DMS53 (cell line): Measurements from ENCODE around the gene CKMT1A.
"Not testable (repeated sequence)": the region's sequence is repeated elsewhere in the genome, so short reads cannot be mapped to it uniquely, and the experiment has no call there.

ENCODE experiments used
- DNase-seq: peaks from one replicate; lab custom pipeline; 2025; lab: John Stamatoyannopoulos, UW

Gene CKMT1A

DNA sequence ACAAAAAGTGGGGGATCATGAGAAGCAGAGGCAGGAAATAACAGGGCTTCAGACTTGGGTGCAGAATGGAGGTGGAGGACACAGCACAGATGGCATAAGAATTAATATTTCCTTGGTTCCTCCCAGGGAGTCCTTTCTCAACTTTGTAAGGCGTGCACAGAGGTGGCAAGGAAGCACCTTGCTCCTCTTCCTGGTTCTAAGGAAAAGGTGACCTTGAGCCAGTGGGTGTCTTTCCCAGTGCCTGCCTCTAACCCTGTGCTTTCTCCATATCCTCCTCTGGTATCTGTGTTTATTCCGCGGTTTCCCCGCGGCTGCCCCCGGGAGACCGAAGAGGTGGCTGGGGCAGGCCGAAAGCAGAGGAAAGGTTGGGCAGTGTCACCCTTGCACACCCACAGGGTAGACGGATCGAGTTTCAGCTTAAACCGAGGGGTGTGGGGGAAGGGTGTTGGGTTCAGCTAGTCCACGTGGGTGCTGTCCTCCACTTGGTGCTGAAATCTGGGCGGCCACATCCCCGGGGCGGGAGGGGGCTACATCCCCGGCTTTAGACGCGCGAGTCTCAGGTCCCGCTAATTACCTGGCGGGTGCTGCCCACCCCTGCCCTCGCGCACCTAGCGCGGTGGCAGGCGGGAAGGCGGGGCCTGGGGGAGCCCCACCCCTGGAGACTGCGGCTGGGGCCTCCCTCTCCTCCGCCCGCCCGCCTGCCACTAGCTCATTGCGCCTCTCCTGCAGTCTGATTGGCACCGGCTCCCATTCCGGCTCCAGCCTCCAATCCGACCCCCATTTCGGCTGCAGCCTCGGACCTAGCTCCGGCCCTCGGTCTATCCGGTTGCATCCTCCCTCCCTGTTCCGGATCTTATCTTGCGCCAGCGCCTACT lies at the start of gene CKMT1A:
CKMT1A (plus strand) TSS at position 712 of the 875 bp plus-strand sequence. CDS start 192 bp downstream, outside the sequence.
- not testable (repeated sequence) for DNase-seq

DNA sequence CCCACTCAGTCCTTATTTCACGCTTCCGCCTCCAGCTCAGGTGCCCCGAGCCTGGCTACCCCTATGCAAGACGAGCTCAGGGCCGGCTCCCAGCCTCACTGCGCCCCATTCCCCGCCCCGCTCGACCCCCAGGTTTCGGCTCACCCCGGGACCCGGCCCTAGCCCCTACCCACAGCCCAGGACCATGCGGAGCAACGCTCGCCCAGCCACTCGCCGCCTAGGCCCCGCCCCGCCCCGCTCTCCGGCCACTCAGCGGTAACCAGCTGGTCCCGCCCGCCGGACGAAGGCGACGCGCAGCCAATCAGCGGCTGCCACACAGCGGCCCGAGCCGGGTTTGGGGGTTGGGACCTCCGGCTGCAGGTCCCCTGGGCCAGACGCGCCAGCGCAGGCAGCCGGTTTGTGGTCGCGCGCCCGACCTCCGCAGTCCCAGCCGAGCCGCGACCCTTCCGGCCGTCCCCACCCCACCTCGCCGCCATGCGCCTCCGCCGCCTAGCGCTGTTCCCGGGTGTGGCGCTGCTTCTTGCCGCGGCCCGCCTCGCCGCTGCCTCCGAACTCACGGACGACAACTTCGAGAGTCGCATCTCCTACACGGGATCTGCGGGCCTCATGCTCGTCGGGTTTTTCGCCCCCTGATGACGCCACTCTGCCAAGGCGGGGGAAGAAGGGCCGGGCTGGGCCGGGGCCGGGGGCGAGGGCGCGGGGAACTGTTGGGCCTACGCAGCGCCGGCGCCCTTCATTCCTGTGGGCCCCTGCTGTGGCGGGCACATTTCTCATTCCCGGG lies 44.8 kb upstream of the CKMT1A start, which contains the start of gene CATSPER2:
CATSPER2 (minus strand) TSS at position 196 of the 781 bp plus-strand sequence. CDS start 783 bp downstream, outside the sequence.
- DNase-seq: no peak

DNA sequence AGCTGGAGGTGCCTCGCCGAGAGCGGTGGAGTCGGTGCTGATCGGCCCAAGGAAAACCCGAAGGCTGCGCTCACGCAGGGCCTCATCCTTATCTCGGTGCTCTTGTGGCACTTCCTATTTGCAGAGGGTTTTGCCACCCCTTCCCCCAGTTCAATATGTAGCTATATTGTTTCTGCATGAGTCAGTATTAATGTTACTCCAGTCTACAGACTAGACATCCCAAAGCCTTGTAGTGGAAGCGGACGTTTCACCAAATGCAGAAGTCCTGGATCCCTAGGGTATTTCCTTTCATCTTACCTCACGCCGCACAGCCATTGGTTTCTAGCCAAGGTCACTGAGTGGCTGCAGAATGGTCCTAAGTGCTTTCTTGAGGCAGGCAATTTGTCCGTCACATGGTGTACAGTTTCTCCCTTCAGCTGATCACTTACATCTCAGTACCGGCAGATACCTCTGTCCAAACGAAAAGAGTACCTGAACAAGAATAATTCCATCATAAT lies 44.2 kb upstream of the CKMT1A start:
- not testable (repeated sequence) for DNase-seq

DNA sequence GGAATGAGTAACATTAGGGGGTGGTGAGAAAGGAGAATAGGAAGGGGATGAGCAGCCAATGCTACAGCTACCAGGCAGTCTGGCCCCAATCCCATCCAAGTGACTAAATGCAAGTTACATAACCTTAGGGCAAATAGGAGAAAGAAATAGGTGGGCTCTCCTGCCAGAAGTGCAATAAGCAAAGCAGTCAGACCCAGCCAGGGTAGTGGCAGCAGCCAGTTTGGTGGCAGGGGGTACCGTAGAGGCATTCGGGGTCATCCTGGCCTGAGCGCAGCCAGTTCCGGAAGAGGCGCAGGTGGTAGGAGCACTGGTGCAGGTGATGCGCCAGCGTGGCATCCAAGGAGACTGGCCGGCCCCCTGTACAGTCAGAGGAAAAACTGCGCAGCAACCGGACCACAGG lies 33.9 kb upstream of the CKMT1A start:
- DNase-seq: not testable (repeated sequence)

DNA sequence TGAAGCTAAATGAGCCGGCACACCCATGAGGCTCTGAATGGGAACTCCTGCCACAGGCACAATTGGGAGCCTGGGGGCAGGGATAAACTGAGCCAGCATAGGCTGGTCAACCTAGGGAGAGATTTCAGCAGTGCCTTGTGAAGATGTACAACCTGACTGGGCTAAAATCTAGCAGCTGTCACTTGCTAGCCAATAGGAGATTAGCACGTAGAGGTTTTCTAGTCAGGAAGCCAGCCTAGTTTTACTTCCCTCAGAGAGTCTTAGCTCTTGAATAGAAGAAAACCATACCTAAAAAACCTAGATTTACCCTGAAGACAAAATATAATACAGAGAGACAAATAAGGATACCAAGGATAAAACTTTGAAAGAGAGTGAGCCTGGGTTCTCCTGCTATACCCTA lies 31.4 kb upstream of the CKMT1A start:
- not testable (repeated sequence) for DNase-seq

DNA sequence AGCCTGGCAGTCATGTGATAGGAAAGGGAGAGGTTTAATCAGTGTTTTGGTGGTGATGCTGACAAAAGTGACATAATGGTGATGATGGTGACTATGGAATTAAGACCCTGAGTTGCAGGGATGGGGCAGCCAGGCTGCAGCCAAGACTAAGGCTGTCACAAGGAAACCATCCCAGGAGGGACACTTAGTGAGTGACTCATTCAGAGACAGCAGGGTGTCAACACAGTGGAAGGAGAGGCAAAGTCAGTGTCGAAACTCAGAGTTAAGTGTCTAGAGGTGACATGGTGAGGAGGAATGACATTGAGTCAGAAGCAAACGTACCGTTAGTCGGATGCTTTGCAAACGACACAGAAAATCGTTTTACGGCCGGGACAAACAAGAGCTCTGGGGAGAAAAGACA lies 30.3 kb upstream of the CKMT1A start:
- not testable (repeated sequence) for DNase-seq

DNA sequence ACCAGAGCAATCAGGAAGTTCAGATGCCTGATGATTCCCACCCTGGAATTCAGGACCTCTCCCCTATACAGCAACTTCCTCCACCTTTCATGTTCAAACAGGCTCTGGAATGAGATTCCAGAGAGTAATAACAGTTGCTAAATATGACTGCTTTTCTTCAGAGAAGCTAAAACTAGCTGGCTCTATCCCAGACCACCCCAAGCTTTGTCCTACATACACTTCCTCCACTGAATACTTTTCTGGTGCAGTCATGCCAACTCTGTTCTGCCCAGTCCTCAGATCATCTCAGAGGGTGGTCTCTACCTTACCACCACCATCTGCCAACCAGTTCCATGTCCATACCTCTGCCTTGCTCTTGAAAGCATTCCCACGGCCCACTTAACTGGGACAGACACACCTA lies 27.5 kb upstream of the CKMT1A start:
- not testable (repeated sequence) for DNase-seq

DNA sequence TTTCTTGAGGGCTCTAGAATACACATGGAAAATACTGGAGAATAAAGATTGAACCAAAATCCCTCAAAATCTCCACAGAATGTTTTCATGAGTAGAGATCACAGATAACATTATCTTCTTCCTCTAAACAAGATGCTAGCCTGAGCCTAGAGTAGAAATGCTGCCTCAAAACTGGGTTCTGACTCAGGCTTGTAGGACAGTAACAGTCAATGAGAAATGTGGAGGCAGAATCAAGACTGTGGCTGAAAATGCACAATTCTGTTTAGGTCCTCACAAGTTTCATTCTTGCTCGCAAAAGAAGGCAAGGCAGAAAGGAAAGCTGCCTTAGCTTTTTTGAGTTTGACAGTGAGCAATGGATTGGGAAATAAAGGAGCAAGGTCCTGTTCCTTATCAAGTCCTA lies 19.5 kb upstream of the CKMT1A start:
- DNase-seq: not testable (repeated sequence)

DNA sequence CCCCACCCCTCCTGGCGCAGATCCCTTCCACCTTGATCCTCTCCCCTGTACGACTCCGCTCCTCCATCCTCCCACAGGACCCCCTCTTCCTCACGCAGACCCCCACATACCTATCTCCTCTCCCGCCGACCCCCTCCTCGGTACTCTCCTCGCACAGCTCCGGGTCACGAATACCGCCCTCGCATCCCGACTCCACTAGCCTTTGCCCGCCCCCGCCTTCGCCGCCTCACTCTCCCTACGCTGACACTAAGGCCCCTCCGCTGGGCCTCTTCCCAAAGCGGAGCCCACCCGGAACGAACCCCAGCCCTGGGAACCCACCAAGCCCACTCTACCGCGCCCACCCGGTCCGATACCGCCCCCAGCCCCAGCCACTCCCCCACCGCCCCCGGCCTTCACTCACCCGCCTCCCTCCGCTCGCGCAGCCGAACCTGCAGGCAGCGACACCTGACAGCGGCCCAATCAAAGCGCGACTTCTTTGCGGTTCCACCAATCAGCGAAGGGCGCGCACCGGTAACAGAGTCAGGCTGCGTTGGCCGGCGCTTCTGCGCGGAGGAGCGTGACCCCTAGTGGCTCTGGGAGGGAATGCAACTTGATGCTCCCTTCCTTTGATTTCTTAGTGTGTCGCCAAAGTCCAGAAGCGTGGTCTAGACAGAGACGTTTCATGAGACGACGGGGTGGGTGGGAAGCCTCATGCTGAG lies 3.9 kb upstream of the CKMT1A start:
- DNase-seq: not testable (repeated sequence)

DNA sequence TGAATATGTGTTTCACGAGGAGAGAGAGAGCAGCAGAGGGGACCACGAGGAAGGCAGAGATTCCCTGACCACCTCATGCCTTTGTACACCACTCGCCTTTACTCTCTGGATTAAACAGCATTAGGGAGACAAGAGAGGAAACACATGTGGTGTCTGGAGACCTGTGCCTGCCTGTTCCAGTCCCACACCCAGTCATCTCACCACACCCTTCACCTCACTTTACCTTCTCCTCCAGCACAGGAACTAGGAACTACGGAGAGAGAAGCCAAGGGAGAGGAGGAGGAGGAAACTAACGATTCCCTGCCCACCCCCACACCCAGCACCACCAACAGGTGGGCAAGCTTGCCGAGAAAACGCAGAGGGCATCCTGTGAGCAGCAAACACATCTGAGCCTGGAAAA lies 980 bp upstream of the CKMT1A start:
- not testable (repeated sequence) for DNase-seq

DNA sequence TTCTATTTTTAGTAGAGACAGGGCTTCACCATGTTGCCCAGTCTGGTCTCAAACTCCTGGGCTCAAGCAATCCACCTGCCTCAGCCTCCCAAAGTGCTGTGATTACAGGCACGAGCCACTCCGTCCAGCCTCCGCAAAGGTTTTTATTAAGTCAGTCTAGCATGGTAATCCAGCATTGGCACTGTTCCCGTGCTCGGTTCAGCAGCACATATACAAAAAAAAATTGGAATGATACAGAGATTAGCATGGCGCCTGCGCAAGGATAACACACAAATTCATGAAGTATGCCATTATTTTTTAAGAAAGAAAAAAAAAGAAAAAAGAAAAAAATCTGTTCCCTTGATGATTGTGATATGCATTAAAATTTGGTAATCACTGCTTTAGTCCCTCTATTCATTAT lies 8.5 kb downstream of the CKMT1A start:
- no peak for DNase-seq

DNA sequence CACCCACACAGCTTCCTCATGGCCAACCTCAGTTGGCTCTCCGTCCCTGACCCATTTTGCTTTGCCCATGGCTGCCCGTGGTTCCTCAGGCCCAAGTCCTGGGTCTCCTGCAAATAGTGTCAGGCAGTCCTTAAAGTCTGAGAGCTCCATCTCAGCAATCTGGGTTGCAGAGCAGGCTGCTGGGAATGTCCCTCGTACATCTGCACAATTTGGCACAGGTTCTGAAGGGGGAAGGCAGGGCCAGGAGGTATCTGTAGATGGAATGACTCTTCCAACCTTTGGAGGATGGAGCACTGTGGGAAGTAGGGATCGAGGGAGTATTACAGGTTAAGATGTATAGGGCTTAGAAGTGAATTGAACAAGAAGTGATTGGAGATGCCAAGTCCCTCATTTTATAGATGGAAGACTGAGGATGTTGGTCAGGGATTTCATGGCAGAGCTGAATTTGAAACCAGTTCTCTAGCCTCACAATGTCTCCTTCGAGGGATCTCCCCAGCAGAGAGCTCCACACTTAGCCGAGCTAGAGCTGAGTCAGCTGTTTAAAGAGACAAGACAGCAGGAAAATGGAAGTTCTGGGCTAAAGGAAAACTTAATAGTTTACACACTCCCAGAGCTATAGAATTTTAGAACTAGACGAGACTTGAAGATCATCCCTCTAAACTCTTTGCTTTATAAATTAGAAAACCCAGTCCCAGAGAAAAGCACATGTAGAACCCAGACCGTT lies 9.2 kb downstream of the CKMT1A start:
- no peak for DNase-seq

DNA sequence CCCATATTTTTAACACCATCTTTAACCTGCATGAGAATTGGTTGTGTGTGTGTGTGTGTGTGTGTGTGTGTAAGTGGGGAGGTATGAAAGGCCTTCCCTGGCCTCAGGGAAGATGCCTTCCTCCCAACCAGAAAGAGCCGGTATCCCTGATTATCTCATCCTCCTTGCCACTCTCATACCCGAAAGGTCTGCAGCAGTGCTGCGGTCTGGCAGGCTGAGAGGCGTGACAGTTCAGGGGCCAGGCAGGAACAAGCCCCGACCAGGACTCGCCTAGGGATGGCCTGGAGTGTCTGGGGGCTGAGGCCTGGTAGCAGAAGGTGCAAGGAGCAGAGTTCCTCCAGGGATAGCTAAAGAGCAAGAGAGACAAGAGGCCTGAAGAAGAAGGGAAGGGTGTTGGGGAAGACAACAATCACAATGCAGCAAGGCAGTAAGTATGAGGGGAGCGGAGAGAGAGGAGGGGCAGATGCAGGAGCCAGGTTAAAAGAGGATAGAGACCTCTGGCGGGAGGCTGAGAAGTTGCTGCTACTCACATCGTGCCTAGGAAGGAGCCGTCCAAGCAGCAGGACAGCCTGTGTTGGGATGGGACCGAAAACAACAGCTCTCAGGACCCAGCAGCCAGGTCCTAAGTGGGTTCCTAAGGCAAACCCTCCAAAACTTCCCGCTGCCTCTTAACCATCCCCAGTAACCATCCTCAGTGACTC lies 16.9 kb downstream of the CKMT1A start:
- not testable (repeated sequence) for DNase-seq

DNA sequence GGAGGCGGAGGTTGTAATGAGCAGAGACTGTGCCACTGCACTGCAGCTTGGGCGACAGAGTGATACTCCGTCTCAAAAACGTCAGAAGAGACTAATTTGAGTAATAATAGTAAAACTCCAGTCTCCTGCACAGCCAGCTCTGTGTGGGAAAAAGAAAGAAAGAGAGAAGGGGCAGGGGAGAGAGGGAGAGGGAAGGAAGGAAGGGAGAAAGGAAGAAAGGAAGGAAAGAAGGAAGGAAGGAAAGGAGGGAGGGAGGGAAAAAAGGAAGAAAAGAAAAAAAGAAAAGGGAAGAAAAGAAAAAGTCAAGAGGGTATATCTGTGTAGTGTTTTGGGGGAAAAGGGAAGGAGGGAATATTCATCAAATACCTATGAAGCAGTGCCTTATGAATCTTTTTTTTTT lies 29.5 kb downstream of the CKMT1A start:
- no peak for DNase-seq

DNA sequence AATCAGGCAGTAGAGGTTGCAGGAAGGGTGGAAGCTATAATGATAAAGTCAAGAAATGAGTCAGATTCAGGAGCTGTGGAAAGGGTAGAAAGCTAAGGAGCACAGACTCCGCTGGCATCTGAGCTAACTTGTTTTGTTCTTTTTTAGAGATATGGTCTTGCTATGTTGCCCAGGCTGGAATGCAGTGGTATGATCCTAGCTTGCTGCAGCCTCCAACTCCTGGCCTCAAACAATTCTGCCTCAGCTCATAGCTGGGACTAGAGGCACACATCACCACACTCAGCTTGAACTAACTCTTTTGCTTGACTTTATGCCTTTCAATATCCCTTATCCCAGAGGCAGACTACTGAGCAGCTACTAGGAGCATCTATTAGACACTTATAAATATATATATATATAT lies 32.6 kb downstream of the CKMT1A start:
- DNase-seq: not testable (repeated sequence)

DNA sequence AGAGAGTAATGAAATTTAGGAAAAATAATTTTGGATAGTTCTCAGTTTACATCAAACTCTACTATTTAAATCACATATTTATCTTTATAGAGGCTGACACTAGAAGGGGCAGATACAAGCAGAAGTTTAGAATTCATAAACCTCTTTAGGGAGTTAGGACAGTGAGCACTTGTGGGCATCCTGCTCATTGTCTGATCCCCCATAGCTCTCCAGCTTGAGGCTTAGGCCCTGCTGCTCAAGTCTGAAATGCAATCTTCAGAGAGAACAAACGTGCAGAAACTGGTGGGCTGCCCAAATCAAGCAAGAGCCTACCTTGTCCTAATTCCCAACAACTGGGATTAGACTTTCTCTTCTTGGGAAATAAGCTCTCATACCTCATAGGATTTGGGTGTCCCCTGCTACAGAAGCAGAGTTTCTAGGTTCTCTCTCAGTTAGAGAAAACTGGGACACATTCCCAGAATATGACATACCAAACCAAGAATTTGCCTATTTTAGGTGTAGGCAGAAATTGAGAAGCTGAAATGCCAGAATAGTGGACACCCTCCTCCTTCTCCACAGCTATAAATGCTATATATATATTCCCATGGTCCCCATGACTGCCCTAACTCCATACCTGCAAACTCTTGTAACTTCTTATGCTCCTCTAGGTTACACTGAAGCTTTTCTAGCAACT lies 34.5 kb downstream of the CKMT1A start:
- not testable (repeated sequence) for DNase-seq

DNA sequence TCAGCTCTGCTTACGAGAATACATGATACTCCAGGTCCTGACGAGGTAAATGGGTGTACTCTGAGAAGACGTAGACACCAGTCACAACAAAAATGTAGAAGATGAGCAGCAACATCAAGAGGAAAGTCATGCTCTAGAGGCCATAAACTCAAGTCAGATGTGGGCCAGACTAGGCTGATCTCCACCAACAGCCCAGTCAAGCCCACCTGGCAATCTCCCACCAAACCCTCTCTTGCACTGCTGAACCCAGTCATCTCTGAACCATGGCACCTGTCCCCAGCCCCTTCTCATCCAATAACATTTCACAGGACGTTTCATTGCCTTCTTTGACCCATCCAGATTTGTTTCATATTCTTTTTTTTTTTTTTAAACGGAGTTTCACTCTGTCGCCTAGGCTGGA lies 41.8 kb downstream of the CKMT1A start:
- DNase-seq: no peak

DNA sequence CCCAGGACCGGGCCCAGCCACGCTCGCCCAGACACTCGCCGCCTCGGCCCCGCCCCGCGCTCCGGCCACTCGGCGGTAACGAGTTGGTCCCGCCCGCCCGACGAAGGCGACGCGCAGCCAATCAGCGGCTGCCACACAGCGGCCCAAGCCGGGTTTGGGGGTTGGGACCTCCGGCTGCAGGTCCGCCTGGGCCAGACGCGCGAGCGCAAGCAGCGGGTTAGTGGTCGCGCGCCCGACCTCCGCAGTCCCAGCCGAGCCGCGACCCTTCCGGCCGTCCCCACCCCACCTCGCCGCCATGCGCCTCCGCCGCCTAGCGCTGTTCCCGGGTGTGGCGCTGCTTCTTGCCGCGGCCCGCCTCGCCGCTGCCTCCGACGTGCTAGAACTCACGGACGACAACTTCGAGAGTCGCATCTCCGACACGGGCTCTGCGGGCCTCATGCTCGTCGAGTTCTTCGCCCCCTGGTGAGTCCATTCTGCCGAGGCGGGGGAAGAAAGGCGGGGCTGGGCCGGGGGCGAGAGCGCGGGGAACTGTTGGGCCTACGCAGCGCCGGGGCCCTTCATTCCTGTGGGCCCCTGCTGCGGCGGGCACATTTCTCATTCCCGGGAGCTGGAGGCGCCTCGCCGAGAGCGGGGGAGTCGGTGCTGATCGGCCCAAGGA lies 52.7 kb downstream of the CKMT1A start, which contains the start of gene PDIA3:
PDIA3 (plus strand) TSS at position 194 of the 658 bp plus-strand sequence; CDS start at position 296, 102 bp downstream.
- DNase-seq: peak; percentile 94

DNA sequence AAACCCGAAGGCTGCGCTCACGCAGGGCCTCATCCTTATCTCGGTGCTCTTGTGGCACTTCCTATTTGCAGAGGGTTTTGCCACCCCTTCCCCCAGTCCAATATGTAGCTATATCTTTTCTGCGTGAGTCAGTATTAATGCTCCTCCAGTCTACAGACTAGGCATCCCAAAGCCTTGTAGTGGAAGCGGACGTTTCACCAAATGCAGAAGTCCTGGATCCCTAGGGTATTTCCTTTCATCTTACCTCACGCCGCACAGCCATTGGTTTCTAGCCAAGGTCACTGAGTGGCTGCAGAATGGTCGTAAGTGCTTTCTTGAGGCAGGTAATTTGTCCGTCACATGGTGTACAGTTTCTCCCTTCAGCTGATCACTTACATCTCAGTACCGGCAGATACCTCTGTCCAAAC lies 53.2 kb downstream of the CKMT1A start:
- DNase-seq: peak; percentile 59
